ENCODE data around the gene RPLP1. TPM values are rescaled to one million over a fixed set of nuclear protein-coding genes. Genes with fewer than 3 reads are reported as not detected.

The RPLP1 gene
- total RNA-seq, 4 donors from 2014 or later, result 849 to 1,174 (median 925) TPM

DNA sequence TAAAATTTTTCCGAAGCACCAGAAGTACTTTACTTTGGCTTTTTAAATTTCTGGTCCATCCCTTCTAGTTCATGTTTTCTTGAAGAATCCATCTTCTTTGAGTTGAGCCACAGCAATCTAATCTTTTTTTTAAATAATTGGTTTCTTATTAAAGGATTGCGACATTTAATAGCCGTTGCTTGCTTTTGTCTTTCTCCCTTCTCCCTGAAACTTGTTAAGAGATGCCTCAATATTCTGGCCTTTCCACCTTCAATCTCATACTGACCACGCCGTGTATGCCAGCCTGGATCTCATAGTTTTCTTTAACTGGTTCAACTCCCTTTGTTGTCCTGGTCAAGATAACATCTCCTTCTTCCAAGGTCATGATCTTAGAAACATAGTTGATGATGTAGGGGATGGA lies 18.4 kb upstream of the RPLP1 start:
- H3K27me3 ChIP-seq, result no peaks in the 10 kb centered on the region
- no peak overlapping the region for H3K4me3 ChIP-seq
- no peaks in the 10 kb centered on the region for H3K36me3 ChIP-seq
- TF ChIP-seq, protein P1, sequence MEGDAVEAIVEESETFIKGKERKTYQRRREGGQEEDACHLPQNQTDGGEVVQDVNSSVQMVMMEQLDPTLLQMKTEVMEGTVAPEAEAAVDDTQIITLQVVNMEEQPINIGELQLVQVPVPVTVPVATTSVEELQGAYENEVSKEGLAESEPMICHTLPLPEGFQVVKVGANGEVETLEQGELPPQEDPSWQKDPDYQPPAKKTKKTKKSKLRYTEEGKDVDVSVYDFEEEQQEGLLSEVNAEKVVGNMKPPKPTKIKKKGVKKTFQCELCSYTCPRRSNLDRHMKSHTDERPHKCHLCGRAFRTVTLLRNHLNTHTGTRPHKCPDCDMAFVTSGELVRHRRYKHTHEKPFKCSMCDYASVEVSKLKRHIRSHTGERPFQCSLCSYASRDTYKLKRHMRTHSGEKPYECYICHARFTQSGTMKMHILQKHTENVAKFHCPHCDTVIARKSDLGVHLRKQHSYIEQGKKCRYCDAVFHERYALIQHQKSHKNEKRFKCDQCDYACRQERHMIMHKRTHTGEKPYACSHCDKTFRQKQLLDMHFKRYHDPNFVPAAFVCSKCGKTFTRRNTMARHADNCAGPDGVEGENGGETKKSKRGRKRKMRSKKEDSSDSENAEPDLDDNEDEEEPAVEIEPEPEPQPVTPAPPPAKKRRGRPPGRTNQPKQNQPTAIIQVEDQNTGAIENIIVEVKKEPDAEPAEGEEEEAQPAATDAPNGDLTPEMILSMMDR (IDR thresholded peaks at IDR 0.05 in 4 of 5, conservative IDR thresholded peaks at IDR 0.05 in 1 of 5), result no peak
- TF ChIP-seq POLR2A (IDR thresholded peaks at IDR 0.05), result no peak
- H3K9me3 ChIP-seq, result no peaks in the 10 kb centered on the region
- in situ Hi-C loops (cut with MboI; ENCODE audit: low sequenced_read_pairs in 4 of 4), result no loop called here
- DNase-seq, result no peak
- intact Hi-C loops (cut with DNase I; ENCODE audit: low total_unique reads), result no loop called here
- H3K4me1 ChIP-seq, result no peaks in the 10 kb centered on the region
- H3K27ac ChIP-seq, result no peak overlapping the region
- no peak for ATAC-seq

DNA sequence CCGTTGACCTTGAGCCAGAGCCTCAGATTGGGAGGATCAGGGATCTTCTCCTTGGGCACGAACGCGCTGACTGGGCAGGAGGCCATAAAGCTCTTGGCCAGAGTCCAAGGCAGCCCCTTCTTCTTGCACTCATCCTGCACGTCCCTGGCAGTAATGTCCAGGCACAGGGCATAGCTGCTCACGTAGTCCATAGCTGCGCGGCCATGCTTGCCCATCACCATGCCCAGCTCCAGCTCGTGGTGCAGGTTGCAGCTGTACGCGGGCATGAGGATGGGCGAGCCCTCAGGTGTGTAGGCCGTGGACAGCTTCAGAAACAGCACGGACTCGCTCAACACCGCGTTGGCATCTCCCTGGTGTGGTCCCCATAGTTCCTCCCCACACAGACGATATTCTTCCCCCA lies 17.9 kb upstream of the RPLP1 start:
- Histone ChIP-seq H3K27ac (no peak overlapping the region), H3K4me1 (no peaks in the 10 kb centered on the region), H3K4me3 (no peak overlapping the region), H3K36me3 (no peaks in the 10 kb centered on the region), H3K27me3 (no peaks in the 10 kb centered on the region), H3K9me3 (no peaks in the 10 kb centered on the region)
- intact Hi-C loops (cut with DNase I; ENCODE audit: low total_unique reads) (no loop called here), in situ Hi-C loops (cut with MboI; ENCODE audit: low sequenced_read_pairs in 4 of 4) (no loop called here)
- DNase-seq (no peak), ATAC-seq (no peak)
- TF ChIP-seq POLR2A (IDR thresholded peaks at IDR 0.05), result no peak
- TF ChIP-seq, protein P1 (IDR thresholded peaks at IDR 0.05 in 4 of 5, conservative IDR thresholded peaks at IDR 0.05 in 1 of 5), result no peak

DNA sequence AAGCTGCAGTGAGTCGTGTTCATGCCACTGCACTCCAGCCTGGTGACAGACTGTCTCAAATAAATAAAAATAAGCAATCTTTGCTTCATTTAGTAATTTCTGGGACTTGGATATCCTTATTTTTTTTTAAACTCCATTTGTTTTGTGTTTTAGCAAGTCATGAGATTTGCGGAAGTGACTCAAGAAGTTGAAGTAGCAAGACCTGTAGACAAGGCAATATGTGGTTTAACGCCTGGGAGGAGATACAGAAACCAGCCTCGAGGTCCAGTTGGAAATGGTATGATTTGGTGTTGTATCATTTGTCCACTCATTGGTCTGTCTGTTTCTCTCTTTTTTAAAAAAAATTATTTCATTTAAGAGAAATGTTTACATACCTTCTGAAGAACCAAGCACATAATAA lies 16.6 kb upstream of the RPLP1 start:
- Histone ChIP-seq H3K27me3 (no peaks in the 10 kb centered on the region), H3K4me1 (no peaks in the 10 kb centered on the region), H3K4me3 (no peak overlapping the region), H3K27ac (no peak overlapping the region), H3K9me3 (no peaks in the 10 kb centered on the region), H3K36me3 (no peaks in the 10 kb centered on the region)
- no peak for TF ChIP-seq POLR2A (IDR thresholded peaks at IDR 0.05)
- TF ChIP-seq, protein P1 (IDR thresholded peaks at IDR 0.05 in 4 of 5, conservative IDR thresholded peaks at IDR 0.05 in 1 of 5), result no peak
- ATAC-seq, result no peak
- intact Hi-C loops (cut with DNase I; ENCODE audit: low total_unique reads), result no loop called here
- in situ Hi-C loops (cut with MboI; ENCODE audit: low sequenced_read_pairs in 4 of 4), result no loop called here
- no peak for DNase-seq

DNA sequence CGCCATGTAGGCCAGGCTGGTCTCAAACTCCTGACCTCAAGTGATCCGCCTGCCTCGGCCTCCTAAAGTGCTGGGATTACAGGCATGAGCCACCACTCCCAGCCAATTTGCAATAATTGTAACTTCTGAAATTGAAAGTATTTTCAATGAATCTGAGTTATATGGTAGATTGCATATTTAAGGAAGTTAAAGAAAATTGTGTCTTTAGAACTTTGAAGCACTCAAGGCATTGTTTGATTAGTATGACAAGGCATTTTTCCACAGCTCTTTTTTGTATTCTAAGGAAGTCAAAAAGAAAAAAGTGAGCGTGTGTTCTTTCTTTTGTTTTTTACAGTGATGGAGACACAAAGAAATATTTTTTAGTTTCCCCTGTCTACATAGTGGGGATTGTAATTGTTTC lies 15.7 kb upstream of the RPLP1 start:
- Histone ChIP-seq H3K4me1 (no peaks in the 10 kb centered on the region), H3K27me3 (no peaks in the 10 kb centered on the region), H3K36me3 (no peaks in the 10 kb centered on the region), H3K27ac (no peak overlapping the region), H3K4me3 (no peak overlapping the region), H3K9me3 (no peaks in the 10 kb centered on the region)
- DNase-seq, result no peak
- no peak for ATAC-seq
- in situ Hi-C loops (cut with MboI; ENCODE audit: low sequenced_read_pairs in 4 of 4), result no loop called here
- TF ChIP-seq, protein P1 (IDR thresholded peaks at IDR 0.05 in 4 of 5, conservative IDR thresholded peaks at IDR 0.05 in 1 of 5), result no peak
- intact Hi-C loops (cut with DNase I; ENCODE audit: low total_unique reads), result no loop called here

DNA sequence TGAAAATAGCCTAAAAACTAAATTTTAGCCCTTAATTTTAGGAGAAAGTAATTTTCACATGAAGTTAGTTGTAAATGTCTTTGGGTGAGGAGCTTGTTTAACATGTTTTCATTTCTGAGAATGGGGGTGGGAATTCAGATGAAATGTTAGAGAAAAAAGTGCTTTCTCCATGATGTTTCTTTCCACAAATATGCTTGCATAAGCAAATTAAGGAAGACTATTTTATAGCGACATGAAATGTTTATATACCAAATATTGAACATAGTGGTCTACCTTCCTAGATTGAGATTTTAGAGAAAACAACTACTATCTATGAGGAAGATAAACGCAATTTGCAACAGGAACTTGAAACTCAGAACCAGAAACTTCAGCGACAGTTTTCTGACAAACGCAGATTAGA lies 13.0 kb upstream of the RPLP1 start:
- no peaks in the 10 kb centered on the region for H3K9me3 ChIP-seq
- in situ Hi-C loops (cut with MboI; ENCODE audit: low sequenced_read_pairs in 4 of 4), result no loop called here
- no peaks in the 10 kb centered on the region for H3K4me1 ChIP-seq
- DNase-seq (no peak), ATAC-seq (no peak)
- intact Hi-C loops (cut with DNase I; ENCODE audit: low total_unique reads), result no loop called here
- H3K27ac ChIP-seq, result no peak overlapping the region
- no peaks in the 10 kb centered on the region for H3K27me3 ChIP-seq
- H3K4me3 ChIP-seq, result no peak overlapping the region
- no peaks in the 10 kb centered on the region for H3K36me3 ChIP-seq
- TF ChIP-seq, protein P1 (IDR thresholded peaks at IDR 0.05 in 4 of 5, conservative IDR thresholded peaks at IDR 0.05 in 1 of 5), result no peak
- no peak for TF ChIP-seq POLR2A (IDR thresholded peaks at IDR 0.05)
